Activated CD4-positive, alpha-beta T cell treated with anti-CD3 and anti-CD28 coated beads, Interleukin-2, Interleukin-6, amounts not matched to agents 100 ng/mL and 50 ng/mL, durations not matched to agents 16 hours and 8 hours (primary cell): ENCODE measurements around the gene SMIM41.
"Not testable (repeated sequence)": the region's sequence is repeated elsewhere in the genome, so short reads cannot be mapped to it uniquely, and the experiment has no call there.

Experiments
- DNase-seq: peaks from one replicate; pipeline ENCODE4 v3.0.0-alpha.2; 2020

The SMIM41 gene

DNA sequence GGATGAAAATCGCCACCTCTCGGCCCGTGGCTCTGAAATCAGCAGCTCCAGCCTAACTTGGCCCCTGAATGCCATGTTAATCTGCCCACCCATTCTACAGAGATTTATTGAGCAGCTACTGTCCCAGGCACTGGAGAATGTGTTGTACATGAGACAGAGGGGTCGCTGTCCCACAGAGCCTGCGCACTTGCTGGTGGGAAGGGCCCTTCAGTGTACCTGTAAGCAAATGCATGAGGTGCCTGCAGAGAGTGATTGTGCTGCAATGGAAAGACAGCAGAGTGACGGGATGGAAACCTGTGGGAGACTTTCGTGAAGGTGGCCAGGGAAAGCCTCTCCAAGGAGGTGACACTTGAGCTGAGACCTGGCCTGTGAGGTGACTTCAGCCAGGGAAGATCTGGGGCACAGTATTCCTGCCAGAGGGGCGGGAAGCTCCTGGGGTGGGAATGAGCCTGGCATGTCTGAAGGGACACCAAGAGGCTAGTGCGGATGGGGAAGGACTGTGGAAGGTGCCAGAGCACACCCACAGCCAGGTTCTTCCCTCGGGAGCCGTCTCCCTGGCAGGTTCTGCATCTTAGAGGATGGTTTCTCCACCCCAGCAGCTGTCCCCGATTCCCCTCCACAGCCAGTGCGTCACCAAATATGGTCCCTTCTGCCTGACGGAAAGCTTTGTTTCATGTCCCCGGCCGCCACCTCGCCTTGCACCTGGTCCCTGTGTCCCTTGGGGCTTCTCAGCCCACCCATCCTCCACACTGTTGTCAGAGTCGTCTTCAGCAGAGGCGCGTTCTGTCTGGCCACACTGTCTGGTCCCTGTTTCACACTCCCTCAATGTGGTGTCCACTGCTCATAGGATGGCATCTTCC is 8.7 kb downstream of the SMIM41 start:
- DNase-seq: no peak

DNA sequence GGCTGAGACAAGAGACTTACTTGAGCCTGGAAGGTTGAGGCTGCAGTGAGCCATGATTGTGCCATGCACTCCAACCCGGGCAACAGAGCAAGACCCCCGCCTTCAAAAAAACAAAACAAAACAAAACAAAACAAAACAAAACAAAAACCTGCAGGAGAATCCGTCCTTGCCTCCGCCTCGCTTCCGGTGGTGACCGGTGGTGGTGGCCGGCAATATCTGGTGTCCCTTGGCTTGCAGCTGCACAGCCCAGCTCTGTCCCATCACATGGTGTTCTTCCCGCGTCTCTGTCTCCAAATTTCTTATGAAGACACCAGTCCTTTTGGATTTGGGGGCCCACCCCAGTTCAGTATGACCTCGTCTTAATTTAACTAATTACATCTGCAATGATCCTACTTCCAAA is 10.0 kb downstream of the SMIM41 start:
- no peak for DNase-seq

DNA sequence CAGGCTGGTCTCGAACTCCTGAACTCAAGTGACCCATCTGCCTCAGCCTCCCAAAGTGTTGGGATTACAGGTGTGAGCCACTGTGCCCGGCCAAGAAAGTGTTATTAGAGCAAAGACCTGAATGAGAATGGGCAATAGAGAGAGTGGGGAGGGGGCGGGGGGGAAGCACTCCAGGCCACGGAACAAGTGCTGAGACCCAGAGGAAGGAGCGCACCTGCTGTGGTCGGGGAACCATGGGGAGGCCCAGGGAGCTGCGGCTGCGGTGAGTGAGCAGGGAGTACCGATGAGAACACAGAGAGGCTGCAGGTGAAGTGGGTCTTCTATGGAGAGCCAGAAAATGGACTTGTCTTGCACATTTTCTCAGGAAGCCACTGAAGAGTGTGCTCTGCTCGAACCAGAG is 10.8 kb downstream of the SMIM41 start:
- DNase-seq: no peak

DNA sequence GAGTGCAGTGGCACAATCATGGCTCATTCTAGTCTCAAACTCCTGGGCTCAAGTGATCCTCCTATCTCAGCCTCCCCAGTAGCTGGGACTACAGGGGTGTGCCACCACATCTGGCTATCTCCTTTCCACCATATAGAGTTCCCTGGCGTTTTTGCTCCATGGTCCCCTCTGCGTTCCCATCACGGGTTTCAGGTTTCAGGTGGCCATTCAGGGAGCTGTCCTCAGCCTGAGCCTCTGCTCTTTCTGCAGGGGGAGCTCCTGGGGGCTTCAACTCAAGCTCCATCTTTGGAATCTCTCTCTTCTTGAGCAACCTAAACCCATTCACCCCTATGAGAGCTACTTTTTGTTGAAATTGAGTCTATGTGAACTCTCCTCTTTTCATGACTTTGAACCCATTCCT is 11.6 kb downstream of the SMIM41 start:
- DNase-seq: no peak

DNA sequence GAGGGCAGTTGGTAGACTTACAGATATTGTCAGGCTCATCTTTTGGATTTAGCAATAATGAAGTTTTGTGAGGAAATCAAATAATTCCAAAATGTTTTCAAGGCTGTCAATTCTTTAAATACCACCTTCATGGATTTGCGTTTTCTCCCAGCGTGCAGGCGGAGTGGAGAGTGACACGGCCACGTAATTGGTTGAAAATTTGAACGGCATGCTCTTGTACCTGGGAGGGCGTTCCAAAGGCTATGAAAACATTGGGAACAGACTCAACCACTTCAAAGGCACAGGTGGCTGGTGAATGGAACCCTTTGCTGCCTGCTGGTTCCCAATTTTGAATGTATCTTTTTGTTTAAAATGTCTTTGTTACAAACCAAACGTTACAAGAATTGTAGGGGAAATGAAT is 12.4 kb downstream of the SMIM41 start:
- DNase-seq: no peak

DNA sequence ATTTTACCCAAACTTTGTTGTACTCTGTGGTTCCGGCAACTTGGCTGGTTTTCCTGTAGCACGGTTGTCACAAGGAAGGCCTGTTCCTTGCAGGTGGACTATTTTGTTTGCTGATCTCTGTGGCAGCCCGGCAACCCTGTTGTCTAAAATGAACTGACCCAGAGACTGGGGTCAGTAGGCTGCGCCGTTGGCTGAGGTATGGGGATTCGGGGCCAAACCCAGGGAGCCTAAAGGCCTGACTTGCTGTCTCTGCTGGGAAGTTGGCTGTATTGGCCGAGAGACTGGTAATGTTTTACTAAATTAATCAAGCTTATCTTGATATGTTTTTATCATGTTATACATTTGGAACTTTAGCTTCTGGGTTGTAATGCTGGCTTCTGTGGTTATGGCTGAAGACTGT is 13.8 kb downstream of the SMIM41 start:
- DNase-seq: no peak

DNA sequence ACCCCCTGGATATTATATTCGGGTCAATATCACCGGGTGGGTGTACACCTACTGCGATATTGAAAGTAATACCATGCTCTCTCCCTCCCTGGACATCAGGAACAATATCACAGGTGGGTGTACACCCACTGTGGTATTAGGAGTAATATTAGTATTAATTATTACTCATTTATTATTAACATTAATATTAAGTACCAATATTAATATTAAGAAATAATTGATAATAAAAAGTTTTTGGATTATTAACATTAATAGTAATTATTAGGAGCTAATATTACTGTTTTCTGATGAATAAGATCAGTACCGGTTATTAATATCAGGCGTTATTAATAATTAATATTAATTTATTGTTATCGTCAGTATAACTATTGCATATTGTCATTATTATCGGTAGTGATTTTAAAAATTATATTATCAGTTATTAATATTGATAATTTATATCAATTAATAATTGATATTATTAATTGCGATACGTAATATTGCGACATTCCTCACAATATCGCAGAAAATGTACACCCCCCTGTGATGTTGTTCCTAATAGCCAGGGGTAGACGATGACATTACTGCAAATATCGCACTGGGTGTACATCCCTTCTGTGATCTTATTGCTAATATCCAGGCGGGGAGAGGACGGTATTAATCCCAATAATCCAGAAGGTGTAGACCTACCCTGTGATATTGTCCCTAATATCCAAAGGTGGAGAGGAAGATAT is 17.0 kb downstream of the SMIM41 start:
- no peak for DNase-seq

DNA sequence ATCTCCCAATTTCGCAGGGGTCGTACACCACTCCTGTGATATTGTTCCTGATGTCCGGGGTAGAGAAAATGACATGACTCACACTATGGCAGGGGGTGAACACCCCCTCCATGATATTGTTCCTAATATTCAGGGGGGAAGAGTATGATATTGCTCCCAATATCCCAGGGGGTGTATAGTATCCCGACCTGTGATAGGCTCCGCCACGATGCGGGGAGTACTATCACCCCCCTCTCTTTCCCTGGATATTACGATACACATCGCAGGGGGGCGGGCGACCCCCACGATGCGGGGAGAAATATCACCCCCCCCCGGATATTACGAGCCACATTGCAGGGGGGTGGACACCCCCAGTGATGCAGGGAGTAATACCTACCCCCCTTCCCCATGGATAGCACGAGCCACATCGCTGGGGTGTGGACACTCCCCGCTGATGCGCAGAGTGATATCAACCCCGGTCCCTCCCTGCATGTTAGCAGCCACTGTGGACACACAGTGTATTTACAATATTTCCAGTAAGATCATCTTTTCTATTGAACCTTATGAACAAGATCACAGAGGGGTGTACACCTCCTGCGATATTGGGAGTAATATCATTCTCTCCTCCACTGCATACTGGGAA is 17.7 kb downstream of the SMIM41 start:
- no peak for DNase-seq

DNA sequence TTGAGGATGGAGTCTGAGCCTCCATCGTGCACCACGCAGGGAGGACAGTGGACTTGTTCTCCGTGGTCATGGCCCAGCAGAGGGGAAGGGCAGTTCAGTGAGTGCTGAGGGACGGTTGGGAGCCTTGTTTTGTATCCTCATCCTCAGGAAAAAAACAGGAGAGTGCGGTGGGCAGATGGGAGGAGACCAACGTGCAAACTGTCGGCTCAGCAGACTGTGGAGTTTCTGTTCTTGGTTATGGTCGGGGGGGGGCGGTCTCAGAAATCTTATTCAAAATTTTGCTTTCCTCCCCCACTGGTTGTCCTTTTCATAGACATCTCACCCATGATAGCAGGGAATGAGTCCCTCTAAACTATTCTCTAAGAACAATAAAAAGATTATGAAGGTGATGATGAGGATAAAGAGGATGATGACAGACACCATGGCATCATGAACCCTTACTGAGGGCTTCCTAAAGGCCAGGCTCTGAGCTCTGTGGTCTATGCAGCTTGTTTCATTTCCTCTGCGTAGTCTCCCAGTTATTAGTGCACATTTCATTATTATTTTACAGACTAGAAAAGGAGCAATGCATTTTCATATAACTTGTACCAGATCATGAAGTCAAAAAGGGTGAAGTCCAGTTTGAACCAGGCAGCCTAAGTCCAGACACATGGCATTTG is 25.1 kb downstream of the SMIM41 start:
- DNase-seq: not testable (repeated sequence)

DNA sequence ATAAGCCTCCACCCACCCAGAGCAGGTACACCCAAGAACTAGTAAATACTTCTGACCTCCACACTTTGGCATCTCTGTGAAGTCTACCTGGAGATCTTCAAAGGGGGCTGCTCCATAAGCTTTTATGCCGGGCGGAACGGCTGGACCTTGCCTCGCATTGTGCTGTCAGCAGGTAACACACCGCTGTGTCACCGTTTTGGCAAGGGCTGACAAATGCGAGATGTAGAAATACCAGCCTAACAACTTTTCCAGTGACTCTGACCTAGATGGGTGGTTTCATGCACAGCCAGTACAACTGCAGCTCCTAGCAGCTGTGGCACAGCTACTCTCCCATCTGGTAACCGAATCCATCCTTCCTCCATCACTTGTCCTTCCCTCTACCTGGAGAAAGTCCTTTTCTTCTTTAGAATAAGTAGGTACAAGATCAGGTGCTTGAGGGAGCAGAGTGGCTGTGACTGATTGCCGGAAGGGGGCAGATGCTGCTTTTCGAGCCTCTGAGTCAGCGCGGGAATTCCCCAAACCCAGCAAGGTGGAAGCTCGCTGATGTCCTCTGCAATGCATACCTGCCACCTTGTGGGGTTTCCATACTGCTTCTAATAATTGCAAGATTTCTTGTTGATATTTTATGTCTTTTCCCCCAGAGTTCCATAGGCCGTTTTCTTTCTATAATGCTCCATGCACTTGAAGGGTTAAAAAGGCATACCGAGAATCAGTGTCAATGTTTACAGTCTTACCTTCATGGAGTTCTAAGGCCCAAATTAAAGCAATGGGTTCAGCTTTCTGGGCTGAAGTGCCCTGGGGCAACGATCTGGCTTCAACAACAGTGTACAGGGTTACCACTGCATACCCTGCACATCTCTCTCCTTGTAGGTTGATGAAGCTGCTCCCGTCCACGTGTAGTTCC is 37.0 kb downstream of the SMIM41 start:
- DNase-seq: peak; percentile 73

DNA sequence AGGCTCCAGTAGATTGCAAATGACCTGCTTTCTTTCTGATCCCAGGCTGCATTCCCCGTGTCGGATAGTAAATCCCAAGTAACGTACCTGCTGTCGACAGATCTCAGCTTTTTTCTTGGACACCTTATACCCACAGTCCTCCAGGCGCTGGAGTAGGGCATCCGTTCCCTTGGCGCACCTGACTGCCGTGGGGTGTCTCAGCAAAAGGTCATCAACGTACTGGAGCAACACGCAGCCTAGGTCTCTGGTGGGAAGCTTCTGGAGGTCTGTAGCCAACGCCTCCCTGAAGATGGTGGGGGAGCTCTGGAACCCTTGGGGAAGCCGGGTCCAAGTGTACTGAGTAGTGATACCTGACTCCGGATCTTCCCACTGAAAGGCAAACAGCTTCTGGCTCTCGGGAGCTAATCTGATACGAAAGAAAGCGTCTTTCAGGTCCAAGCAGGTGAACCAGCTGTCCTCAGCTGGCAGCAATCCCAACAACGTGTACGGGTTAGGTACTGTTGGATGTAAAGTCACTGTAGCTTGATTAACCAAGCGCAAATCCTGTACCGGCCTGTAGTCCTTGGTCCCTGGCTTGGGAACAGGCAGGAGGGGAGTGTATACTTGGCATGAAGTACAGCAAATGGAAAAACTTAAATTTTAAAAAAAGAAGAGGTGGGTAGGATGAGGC is 38.4 kb downstream of the SMIM41 start:
- DNase-seq: not testable (repeated sequence)

DNA sequence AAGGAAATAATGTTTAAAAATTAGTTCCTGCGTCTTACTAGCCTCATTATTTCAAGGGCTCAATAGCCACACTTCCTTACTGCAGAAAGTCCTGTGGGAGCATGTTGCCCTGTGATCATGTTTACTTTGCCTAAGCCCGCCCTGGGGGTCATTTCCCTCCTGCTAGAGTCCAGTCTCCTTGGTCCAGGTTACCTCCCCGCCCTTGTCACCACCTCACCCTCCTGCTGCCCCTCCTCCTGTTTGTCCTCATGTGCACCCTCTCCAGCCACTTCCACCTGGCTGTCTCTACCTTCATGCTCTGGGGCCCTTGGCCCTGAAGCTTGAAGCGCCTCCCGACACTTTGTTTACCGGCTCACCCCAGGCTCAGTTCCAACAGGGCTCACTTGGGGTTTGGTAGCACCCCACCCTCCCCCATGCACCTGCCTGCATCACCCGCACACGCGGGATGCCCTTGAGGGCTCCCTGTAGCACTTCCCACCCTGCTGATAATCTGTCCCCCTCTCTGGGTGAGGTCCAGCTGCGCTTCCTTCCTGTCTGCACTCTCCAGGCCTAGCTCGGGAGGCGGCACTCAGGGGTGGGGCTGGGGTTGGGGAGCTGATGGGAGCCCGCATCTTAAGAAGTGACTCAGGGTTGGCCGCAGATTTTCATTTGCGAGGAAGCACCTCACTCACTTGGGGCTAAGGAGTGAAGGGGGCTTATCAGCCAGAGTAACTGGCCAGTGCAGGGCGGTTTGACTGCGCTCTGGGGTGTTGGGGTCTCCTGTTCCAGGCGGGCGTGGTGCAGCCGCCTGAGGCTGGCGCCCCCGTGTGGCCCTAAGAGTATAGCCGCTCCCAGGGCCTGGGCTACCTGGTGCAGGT is 40.1 kb downstream of the SMIM41 start:
- DNase-seq: peak; percentile 49

DNA sequence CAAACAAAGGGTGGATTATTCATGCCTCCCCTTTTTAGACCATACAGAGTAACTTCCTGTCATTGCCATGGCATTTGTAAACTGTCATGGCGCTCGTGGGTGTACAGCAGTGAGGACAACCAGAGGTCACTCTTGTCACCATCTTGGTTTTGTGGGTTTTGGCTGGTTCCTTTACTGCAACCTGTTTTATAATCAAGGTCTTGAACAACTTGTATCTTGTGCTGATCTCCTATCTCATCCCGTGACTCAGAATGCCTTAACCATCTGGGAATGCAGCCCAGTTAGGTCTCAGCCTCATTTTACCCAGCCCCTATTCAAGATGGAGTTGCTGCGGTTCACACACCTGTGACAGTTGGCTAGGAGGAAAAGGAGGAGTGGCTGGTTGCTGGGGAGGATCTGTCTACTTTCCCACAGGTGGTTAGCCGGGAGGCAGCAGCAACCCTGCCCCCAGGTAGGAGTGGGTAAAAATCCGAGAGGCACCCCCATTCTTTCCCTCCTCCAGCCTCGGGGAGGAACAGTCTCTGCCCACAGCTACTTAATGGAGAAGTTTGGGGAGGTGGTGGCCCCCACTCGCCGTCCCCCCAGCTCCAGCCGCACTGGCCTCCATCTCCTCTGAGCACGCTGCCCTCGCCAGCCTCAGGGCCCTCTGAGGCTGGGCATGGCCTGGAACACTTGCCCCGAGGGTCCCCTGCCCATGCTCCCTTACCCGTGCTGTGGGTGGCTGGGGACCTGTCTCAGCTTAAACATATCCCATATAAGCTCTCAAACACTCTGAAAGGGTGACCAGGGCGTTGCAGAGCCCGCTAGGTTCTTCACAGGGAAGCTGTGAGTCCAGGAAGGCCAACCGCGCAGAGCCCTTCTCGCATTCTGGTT is 41.7 kb downstream of the SMIM41 start:
- no peak for DNase-seq

DNA sequence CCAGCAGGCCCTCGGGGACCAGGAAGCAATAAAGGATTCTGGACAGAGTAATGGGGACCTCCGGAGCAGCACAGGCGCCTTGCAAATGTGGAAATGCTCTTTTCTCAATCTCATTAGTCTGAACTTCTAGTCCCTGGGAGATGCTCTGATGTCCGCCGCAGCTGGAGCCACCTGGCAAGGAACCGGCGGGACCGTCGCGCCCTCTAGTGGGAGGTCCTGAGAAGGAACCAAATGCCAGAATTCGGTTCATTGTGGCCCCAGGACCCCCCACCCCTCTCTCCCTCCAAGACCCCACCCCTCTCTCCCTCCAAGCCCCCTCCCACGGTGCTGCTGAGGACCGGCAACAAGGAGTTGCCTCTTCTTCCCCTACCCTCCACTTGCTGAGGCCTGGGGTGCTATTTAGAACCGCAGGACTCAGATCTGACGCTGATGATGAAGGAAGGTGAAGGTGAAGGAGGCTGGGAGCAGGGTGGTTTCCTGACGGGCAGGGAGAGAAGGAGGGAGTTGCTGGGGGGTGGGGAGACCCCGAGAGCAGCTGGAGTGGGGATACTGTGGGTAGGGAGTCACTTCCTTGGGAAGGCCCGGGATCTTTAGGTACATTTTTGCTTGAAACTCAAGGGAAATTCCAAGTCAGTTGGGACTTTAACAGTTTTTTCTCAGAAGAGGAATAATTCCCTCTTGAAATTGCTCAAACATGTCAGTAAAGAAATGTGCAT is 42.5 kb downstream of the SMIM41 start:
- DNase-seq: peak; percentile 76

DNA sequence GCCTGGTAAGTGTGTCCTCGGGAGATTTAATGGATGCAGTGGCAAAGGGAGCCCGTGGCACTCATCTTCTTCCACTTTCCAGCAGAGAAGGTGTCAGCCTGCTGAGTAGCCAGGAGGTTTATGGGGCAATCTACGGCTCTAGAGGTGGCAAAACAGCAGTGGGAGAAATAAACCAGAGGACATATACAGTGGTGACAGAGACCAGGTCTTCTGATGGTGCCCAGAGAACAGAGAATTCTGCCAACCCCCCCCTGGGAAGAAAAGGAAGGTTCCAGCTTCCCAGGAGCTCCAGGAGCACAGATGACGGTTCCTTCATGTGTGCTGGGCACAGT is 43.0 kb downstream of the SMIM41 start:
- DNase-seq: no peak

DNA sequence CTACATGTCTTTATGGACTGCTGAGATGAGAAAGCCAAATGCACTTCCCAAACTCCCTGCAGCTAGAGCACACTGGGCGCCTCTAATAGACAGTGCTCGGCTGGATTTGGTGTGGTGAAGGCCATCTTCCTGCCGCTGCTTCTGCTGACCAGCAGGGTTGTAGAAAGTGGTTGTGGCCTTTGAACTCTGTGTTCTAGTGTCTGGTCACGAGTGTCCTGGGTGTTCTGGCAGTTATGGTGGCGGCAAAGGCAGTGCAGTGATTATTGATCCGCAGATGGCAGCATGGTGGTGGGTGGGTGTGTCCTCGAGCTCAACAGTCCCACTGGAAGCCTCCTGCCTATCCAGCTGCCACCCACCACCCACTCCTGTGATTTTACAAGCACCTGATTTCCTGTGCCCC is 43.4 kb downstream of the SMIM41 start:
- DNase-seq: no peak

DNA sequence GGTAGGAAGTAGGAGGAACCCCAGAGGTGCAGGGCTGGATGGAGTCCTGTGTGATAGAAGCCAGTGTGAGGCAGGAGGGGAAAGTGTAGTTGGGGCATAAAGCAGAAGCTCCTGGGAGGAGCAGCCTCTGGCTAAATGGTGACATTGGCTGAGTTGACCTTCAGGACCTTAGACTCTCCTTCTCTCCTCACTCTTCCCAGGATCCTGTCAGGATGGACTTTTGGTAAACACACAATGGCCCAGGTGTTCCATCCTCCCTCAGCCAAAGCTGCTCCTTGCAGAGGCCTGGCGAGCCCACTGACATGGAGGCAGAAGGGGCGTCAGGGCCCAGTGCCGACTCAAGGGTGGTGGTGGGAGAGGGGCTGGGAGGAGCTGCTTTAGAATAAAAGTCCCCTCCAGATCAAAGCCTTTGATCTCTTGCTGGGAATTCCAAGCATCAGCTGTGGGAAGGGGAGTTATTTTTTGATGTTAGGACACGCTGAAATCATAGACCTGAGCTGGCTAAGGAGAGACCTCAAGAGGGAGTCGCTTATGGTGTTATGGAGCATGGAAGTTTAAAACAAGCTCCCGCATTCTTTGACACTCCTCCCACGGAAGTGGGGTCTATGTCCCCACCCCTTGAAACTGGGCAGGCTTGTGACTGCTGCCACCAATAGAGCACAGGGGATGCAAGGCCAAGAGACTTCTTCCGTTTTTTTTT is 44.1 kb downstream of the SMIM41 start:
- no peak for DNase-seq

DNA sequence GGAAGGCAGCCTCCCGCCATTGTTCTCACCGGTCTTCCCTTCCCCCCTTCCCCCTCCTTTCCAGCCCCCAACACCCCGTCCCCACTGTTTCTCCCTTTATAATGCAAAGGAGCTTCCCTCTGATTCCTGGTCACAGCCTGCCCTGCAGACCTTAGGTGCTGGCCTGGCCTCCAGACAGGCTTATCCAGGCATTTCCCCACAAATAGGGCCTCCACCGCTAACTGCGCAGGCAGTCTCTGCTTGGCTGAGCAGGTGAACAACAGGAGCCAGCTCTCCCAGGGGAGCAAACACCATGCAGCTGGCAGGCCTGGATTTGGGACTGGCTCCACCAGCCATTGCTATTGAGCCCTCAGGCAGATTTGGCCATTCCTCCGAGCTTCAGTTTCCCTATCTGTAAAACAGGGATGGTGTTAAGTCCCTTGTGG is 46.0 kb downstream of the SMIM41 start:
- no peak for DNase-seq
